DND-41 (cell line): ENCODE measurements around the gene PRKCE.

Experiments used
- ATAC-seq: fragments of 200-7000 bp; cut with Tn5 transposase; 3 replicates; pipeline ENCODE4 v1.9.1; 2021; ENCODE audit warnings: low read depth; ENCODE audit not compliant: insufficient read depth
- DNase-seq: peaks from one replicate; pipeline ENCODE4 v3.0.0-alpha.2; 2020
- H2AFZ ChIP-seq: 2 replicates; pipeline ENCODE4 v1.6.0; 2012; ENCODE audit warnings: low read depth, low read length
- H3K27ac ChIP-seq: 2 replicates; pipeline ENCODE4 v1.5.1; 2012; ENCODE audit warnings: low read length, inconsistent platforms
- H3K27me3 ChIP-seq: fragments of 200-600 bp; sonication (generic); 2 replicates; pipeline ENCODE4 v1.6.0; 2012; ENCODE audit warnings: low read length, mild to moderate bottlenecking, inconsistent platforms; ENCODE audit not compliant: insufficient read depth, poor library complexity
- H3K36me3 ChIP-seq: 2 replicates; pipeline ENCODE4 v1.5.1; 2012; ENCODE audit warnings: low read length, inconsistent platforms; ENCODE audit not compliant: insufficient read depth
- H3K4me1 ChIP-seq: 2 replicates; pipeline ENCODE4 v1.5.1; 2012; ENCODE audit warnings: mild to moderate bottlenecking, low read length; ENCODE audit not compliant: insufficient read depth
- H3K4me2 ChIP-seq: 2 replicates; pipeline ENCODE4 v1.6.0; 2012; ENCODE audit warnings: mild to moderate bottlenecking, moderate library complexity, low read length, inconsistent platforms; ENCODE audit not compliant: insufficient read depth
- H3K4me3 ChIP-seq, 2 experiments: fragments of 200-600 bp in 1 of 2; shearing (Covaris generic) in 1 of 2; 2 replicates each; pipeline ENCODE4 v1.5.1; 2012 to 2016; ENCODE audit warnings: inconsistent platforms in 2 of 2, low read length in 2 of 2, mild to moderate bottlenecking in 2 of 2, low read depth in 1 of 2, moderate library complexity in 1 of 2
- H3K79me2 ChIP-seq: 2 replicates; pipeline ENCODE4 v1.6.0; 2012; ENCODE audit warnings: low read length, inconsistent platforms; ENCODE audit not compliant: insufficient read depth
- H3K9ac ChIP-seq: 2 replicates; pipeline ENCODE4 v1.6.0; 2012; ENCODE audit warnings: low read depth, mild to moderate bottlenecking, inconsistent platforms, low read length, moderate library complexity
- H3K9me3 ChIP-seq: 2 replicates; pipeline ENCODE4 v1.5.1; 2012; ENCODE audit warnings: low read length, moderate library complexity, mild to moderate bottlenecking, inconsistent platforms; ENCODE audit not compliant: insufficient read depth, severe bottlenecking
- H4K20me1 ChIP-seq: 2 replicates; pipeline ENCODE4 v1.6.0; 2012; ENCODE audit warnings: low read length; ENCODE audit not compliant: insufficient read depth
- CTCF ChIP-seq: IDR thresholded peaks from 2 replicates; pipeline ENCODE4 v1.5.1; 2012; ENCODE audit warnings: borderline replicate concordance, low read length, moderate library complexity, mild to moderate bottlenecking; ENCODE audit not compliant: poor library complexity, severe bottlenecking; ENCODE audit errors: extremely low read depth
- EZH2 ChIP-seq: IDR thresholded peaks from 3 replicates; pipeline ENCODE4 v1.6.1; 2012; ENCODE audit warnings: borderline replicate concordance, low read depth, mild to moderate bottlenecking, moderate library complexity, low read length, inconsistent platforms; ENCODE audit not compliant: severe bottlenecking

The PRKCE gene

GRCh38 chr2:45974762-45975408, 323.4 kb downstream of the PRKCE start:
- Histone ChIP-seq H2AFZ (no peak overlapping the region), H3K36me3 (no peaks in the 10 kb centered on the region), H3K4me2 (no peak overlapping the region), H3K4me1 (no peaks in the 10 kb centered on the region), H3K9me3 (no peaks in the 10 kb centered on the region), H3K27ac (no peak overlapping the region), H4K20me1 (no peaks in the 10 kb centered on the region), H3K4me3 (no peak overlapping the region), H3K79me2 (no peaks in the 10 kb centered on the region), H3K9ac (no peak overlapping the region), H3K27me3 (no peaks in the 10 kb centered on the region)
- DNase-seq (no peak), ATAC-seq (no peak)
- TF ChIP-seq CTCF (no peak), EZH2 (no peak)

DNA sequence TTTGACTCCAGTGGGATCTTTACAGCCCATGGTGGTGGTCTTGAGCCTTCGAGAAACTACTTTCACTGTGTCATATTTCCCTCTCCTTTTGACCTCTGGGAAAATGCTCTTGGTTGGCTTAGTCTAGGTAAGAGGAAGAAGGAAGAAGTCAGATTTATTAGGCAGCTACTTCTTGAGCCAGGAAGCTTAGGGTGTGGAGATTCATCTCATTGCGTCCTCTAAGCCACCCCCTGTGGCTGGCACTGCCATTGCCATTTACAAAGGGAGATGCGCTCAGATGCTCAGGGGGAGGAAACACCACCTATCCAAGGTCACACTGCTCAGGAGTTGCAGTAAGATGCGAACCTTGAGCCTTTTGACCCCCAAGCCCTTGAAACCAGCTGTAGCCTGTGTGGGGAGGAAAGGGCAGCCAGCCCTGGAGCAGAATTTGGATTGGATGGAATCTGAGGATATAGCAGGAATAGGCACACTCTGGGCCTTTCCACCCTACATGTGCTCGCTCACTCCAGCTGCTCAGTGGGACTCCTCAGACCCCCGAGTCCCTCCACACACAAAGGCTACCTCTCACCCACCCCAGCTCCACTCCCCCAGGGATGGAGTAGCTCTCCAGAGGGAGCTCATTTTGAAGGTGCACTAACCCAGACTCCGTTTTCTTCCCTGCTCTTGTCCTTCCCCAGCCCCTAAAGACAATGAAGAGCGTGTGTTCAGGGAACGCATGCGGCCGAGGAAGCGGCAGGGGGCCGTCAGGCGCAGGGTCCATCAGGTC, 324.5 kb downstream of the PRKCE start:
- Histone ChIP-seq H2AFZ (no peak overlapping the region), H4K20me1 (no peaks in the 10 kb centered on the region), H3K9me3 (no peaks in the 10 kb centered on the region), H3K27ac (no peak overlapping the region), H3K4me3 (no peak overlapping the region), H3K79me2 (no peaks in the 10 kb centered on the region), H3K27me3 (no peaks in the 10 kb centered on the region), H3K4me1 (no peaks in the 10 kb centered on the region), H3K36me3 (no peaks in the 10 kb centered on the region), H3K4me2 (no peak overlapping the region), H3K9ac (no peak overlapping the region)
- no peak for DNase-seq
- ATAC-seq: no peak
- no peak for TF ChIP-seq EZH2
- no peak for TF ChIP-seq CTCF

DNA sequence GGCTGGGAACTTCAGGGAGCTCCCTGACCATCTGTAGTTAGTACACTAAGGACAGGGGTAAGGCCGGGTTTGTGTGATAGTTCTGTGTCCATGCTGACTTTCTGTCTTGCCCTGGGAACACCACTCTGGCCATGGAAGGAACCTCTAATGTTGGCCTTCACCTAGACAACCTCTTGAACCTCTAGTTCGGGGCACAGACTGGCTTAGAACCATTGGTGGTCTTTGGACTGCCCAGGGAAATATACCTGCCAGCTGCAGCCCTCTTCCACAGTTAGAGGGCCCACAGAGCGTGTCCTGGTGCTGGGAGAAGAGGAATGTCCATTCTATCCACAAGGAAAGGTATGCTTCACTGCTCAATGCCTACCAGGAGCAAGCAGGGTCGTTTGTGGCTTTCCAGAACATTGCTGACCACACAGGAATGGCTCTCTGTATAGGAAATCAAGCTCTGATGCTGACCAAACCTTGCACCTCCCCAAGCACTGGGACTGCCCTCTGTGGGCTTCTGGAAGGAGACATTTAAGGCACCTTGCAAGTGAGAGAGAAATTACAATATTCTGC, 326.9 kb downstream of the PRKCE start:
- H3K4me1 ChIP-seq: no peaks in the 10 kb centered on the region
- H3K9me3 ChIP-seq: no peaks in the 10 kb centered on the region
- no peak overlapping the region for H2AFZ ChIP-seq
- H3K79me2 ChIP-seq: no peaks in the 10 kb centered on the region
- H3K27ac ChIP-seq: no peak overlapping the region
- no peak for ATAC-seq
- no peak overlapping the region for H3K4me3 ChIP-seq
- H3K9ac ChIP-seq: no peak overlapping the region
- no peaks in the 10 kb centered on the region for H3K27me3 ChIP-seq
- no peaks in the 10 kb centered on the region for H4K20me1 ChIP-seq
- DNase-seq: no peak
- TF ChIP-seq EZH2 (no peak), CTCF (no peak)
- H3K36me3 ChIP-seq: no peaks in the 10 kb centered on the region
- no peak overlapping the region for H3K4me2 ChIP-seq
